Ovary (tissue), 9 donors: ENCODE measurements around the gene GRHL3. TPM values are rescaled to one million over a fixed set of nuclear protein-coding genes. Genes with fewer than 3 reads are reported as not detected.

ENCODE experiments used
- DNase-seq, 5 donors: peaks; one replicate each; pipeline ENCODE4 v3.0.0-alpha.2; 2019 to 2020
- H3K27ac ChIP-seq, 2 donors: fragments of 200-600 bp; one replicate each; pipeline versions ENCODE4 v1.5.1 to v1.8.0; 2019 to 2022
- H3K27me3 ChIP-seq: fragments of 200-600 bp; one replicate; pipeline ENCODE4 v1.8.0; 2022
- H3K36me3 ChIP-seq: fragments of 200-600 bp; sonication (generic); one replicate; pipeline ENCODE4 v1.5.1; 2019
- H3K4me1 ChIP-seq: one replicate; pipeline ENCODE4 v1.8.1; 2013; ENCODE audit warnings: mild to moderate bottlenecking, moderate library complexity; ENCODE audit not compliant: insufficient read depth
- H3K4me3 ChIP-seq: fragments of 200-600 bp; sonication (generic); one replicate; pipeline ENCODE4 v1.5.1; 2017
- H3K9me3 ChIP-seq, 2 donors: fragments of 200-600 bp in 1 of 2; sonication (generic) in 1 of 2; one replicate each; pipeline versions ENCODE4 v1.5.1 to v1.8.1; 2013 to 2019; ENCODE audit warnings: mild to moderate bottlenecking in 1 of 2, moderate library complexity in 1 of 2
- CTCF ChIP-seq, 3 donors: fragments of 450-650 bp in 2 of 3; fragments of 200-600 bp in 1 of 3; IDR thresholded peaks; one replicate each; pipeline versions ENCODE4 v1.5.1 to v1.8.0; 2016 to 2022; ENCODE audit warnings: antibody characterized with exemption in 3 of 3, mild to moderate bottlenecking in 1 of 3
- EP300 ChIP-seq: sonication (generic); formaldehyde crosslinking; IDR thresholded peaks from one replicate; pipeline ENCODE4 v1.6.1; 2017; ENCODE audit warnings: antibody characterized with exemption
- POLR2A ChIP-seq: fragments of 450-650 bp; IDR thresholded peaks from one replicate; pipeline ENCODE4 v1.6.1; 2017; ENCODE audit warnings: antibody characterized with exemption, mild to moderate bottlenecking, moderate library complexity
- WGBS, 3 donors: extraction: QIAGEN DNeasy Blood & Tissue Kit in 1 of 3; methylation state at CpG; one replicate each; pipeline versions ENCODE4 v1.1.5 to v1.1.7; 2013 to 2017; 5-methylcytosine and 5-hydroxymethylcytosine counted together
- intact Hi-C, 4 donors: fragments of 100-400 bp; cut with DNase I; formaldehyde crosslinking; loops; one replicate each; pipeline versions ENCODE4 v1.11.0 to v1.15.1; 2022 to 2023
- polyA plus RNA-seq, 2 donors: library from polyadenylated mRNA; stranded (reverse); fragments of 200-250 nt in 1 of 2; fragments of 350-450 nt in 1 of 2; fragmentation: Illumina TruSeq in 1 of 2; extraction: RNeasy Lipid Tissue Mini Kit (QIAGEN cat#74804) in 1 of 2; gene quantifications; one replicate each; pipeline ENCODE4 v1.2.3, GENCODE V29; 2013 to 2014
- total RNA-seq, 7 donors: library from RNA; depleted of rRNA in 2 of 7; stranded (reverse); fragments of >200 nt in 2 of 7; fragmentation: NEBNext Ultra II Directional in 3 of 7; extraction: Animal tissue kit (Norgen Biotek cat#: 25700) in 3 of 7; gene quantifications; one replicate each; pipeline versions ENCODE4 v1.1.0 to v1.2.4, GENCODE V29; 2016 to 2023
- donor health status: DM: no; HTN: no; CAD: no; lungs with moderate emphysema.
- donor health status: DM: no; HTN: no; CAD: no.
- donor health status: Bipolar disorder and iron deficiency.
- donor health status: DM: yes; HTN: yes; CAD: no.
- donor health status: DM: no; HTN: no; CAD: no.
- donor health status: DM: yes; HTN: yes; CAD: no.

GRHL3 gene
- total and polyA plus RNA-seq, 9 donors = 0.15 to 1.6 (median 0.48) TPM; not detected in 6

- intact Hi-C loops = no loop called here
- Histone ChIP-seq H3K27me3 (no peaks in the 10 kb centered on the region), H3K4me3 (no peak overlapping the region), H3K27ac (no peak overlapping the region), H3K36me3 (no peaks in the 10 kb centered on the region), H3K4me1 (no peaks in the 10 kb centered on the region), H3K9me3 (no peaks in the 10 kb centered on the region)
- WGBS, 3 donors = 87 to 91% (median 90%) methylated on average over 13 of the region's 13 CpGs
- no peak for TF ChIP-seq EP300
- TF ChIP-seq POLR2A = no peak
- TF ChIP-seq CTCF (IDR thresholded peaks at IDR 0.05) = no peak
- DNase-seq = no peak
Measured at GRCh38 chr1:24343412-24344089, 24.4 kb downstream of the GRHL3 start.

- H3K27me3 ChIP-seq = no peaks in the 10 kb centered on the region
- H3K27ac ChIP-seq = no peak overlapping the region
- no peaks in the 10 kb centered on the region for H3K4me1 ChIP-seq
- WGBS, 3 donors = 75 to 78% (median 77%) methylated on average over 8 of the region's 8 CpGs
- H3K4me3 ChIP-seq = no peak overlapping the region
- H3K9me3 ChIP-seq = no peaks in the 10 kb centered on the region
- H3K36me3 ChIP-seq = no peaks in the 10 kb centered on the region
- TF ChIP-seq POLR2A = no peak
- no peak for TF ChIP-seq CTCF (IDR thresholded peaks at IDR 0.05)
- no peak for TF ChIP-seq EP300
- DNase-seq = no peak
- intact Hi-C loops = no loop called here
Measured at GRCh38 chr1:24344090-24344742, 25.1 kb downstream of the GRHL3 start.

GRCh38 chr1:24345334-24345733, 26.2 kb downstream of the GRHL3 start:
- intact Hi-C loops = no loop called here
- Histone ChIP-seq H3K4me3 (no peak overlapping the region), H3K27ac (no peak overlapping the region), H3K27me3 (no peaks in the 10 kb centered on the region), H3K4me1 (no peaks in the 10 kb centered on the region), H3K9me3 (no peaks in the 10 kb centered on the region), H3K36me3 (no peaks in the 10 kb centered on the region)
- no peak for TF ChIP-seq POLR2A
- no peak for TF ChIP-seq EP300
- no peak for TF ChIP-seq CTCF (IDR thresholded peaks at IDR 0.05)
- no peak for DNase-seq
- 51 to 60% (median 52%) methylated on average over 5 of the region's 5 CpGs for WGBS, 3 donors

GRCh38 chr1:24347159-24347934, 28.2 kb downstream of the GRHL3 start:
- no peaks in the 10 kb centered on the region for H3K4me1 ChIP-seq
- H3K27me3 ChIP-seq = no peaks in the 10 kb centered on the region
- intact Hi-C loops = no loop called here
- H3K36me3 ChIP-seq = no peaks in the 10 kb centered on the region
- no peaks in the 10 kb centered on the region for H3K9me3 ChIP-seq
- H3K27ac ChIP-seq = no peak overlapping the region
- TF ChIP-seq CTCF (IDR thresholded peaks at IDR 0.05) = no peak
- TF ChIP-seq EP300 = no peak
- no peak for TF ChIP-seq POLR2A
- no peak overlapping the region for H3K4me3 ChIP-seq
- no peak for DNase-seq
- WGBS, 3 donors = 61 to 66% (median 62%) methylated on average over 19 of the region's 19 CpGs
